ENCODE data around the gene NFKBIA. TPM values are rescaled to one million over a fixed set of nuclear protein-coding genes. Genes with fewer than 3 reads are reported as not detected.

Gene NFKBIA
- polyA plus RNA-seq, 1 experiment: 51.6 TPM

DNA sequence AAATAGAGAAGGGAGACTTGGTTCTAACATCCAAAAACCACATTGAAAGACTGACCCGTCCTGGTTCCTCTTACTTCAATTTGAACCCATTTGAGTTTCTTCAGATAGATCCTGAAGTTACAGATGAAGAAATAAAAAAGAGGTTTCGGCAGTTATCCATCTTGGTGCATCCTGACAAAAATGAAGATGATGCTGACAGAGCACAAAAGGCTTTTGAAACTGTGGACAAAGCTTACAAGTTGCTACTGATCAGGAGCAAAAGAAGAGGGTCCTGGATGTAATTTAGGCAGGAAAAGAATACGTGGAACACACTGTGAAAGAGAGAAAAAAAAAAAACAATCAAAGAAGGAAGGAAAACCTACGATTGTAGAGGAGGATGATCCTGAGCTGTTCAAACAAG lies 25.4 kb upstream of the NFKBIA start:
- H3K27me3 ChIP-seq (ENCODE audit: control insufficient read depth, insufficient read depth, low read length): no peaks in the 10 kb centered on the region
- no peak overlapping the region for H3K4me3 ChIP-seq (ENCODE audit: low read depth, low read length)
- no peak for DNase-seq (ENCODE audit: low read depth, low spot score)
- POLR2A ChIA-PET: interaction anchor here (0.6 kb wide), 1 partner anchor 230 kb away, joined by 4 read pairs; no protein-coding TSS in a partner anchor
- no peaks in the 10 kb centered on the region for H3K9me3 ChIP-seq (ENCODE audit: control insufficient read depth, insufficient read depth, low read length)
- TF ChIP-seq, protein P1, sequence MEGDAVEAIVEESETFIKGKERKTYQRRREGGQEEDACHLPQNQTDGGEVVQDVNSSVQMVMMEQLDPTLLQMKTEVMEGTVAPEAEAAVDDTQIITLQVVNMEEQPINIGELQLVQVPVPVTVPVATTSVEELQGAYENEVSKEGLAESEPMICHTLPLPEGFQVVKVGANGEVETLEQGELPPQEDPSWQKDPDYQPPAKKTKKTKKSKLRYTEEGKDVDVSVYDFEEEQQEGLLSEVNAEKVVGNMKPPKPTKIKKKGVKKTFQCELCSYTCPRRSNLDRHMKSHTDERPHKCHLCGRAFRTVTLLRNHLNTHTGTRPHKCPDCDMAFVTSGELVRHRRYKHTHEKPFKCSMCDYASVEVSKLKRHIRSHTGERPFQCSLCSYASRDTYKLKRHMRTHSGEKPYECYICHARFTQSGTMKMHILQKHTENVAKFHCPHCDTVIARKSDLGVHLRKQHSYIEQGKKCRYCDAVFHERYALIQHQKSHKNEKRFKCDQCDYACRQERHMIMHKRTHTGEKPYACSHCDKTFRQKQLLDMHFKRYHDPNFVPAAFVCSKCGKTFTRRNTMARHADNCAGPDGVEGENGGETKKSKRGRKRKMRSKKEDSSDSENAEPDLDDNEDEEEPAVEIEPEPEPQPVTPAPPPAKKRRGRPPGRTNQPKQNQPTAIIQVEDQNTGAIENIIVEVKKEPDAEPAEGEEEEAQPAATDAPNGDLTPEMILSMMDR (IDR thresholded peaks at IDR 0.05; ENCODE audit: low read depth, low read length): no peak
- H3K27ac ChIP-seq (ENCODE audit: low read depth, low read length): no peak overlapping the region
- CTCF ChIA-PET: no interaction called here

DNA sequence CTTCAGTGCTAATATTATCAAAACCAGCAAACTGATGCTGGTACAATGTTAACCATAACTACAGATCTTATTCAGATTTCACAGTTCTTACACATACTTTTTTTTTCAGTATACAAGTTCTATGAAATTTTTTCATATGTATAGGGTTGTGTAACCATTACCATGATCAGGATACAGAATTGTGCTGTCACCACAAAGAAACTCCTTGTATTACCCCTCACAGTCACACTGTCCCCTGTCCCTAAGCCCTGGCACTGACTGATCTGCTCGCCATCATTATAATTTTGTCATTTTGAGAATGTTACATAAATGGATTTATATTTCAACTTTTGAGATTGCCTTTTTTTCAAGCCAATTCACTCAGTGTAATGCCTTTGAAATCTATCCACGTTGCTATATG lies 21.3 kb upstream of the NFKBIA start:
- ChIA-PET POLR2A (interaction anchor here (0.6 kb wide), 2 partner anchors 156 to 177 kb away, joined by 3 to 4 read pairs; no protein-coding TSS in a partner anchor), CTCF (interaction anchor here (1.0 to 1.7 kb wide), 2 partner anchors 13 to 285 kb away, joined by 7 to 8 read pairs; no protein-coding TSS in a partner anchor)
- TF ChIP-seq, protein P1 (IDR thresholded peaks at IDR 0.05; ENCODE audit: low read depth, low read length): no peak
- Histone ChIP-seq H3K27ac (ENCODE audit: low read depth, low read length) (no peak overlapping the region), H3K27me3 (ENCODE audit: control insufficient read depth, insufficient read depth, low read length) (no peaks in the 10 kb centered on the region), H3K4me3 (ENCODE audit: low read depth, low read length) (no peak overlapping the region), H3K9me3 (ENCODE audit: control insufficient read depth, insufficient read depth, low read length) (peaks cover 5% of the 10 kb centered on the region; the same call in 1 of the 2 replicates)
- no peak for DNase-seq (ENCODE audit: low read depth, low spot score)

DNA sequence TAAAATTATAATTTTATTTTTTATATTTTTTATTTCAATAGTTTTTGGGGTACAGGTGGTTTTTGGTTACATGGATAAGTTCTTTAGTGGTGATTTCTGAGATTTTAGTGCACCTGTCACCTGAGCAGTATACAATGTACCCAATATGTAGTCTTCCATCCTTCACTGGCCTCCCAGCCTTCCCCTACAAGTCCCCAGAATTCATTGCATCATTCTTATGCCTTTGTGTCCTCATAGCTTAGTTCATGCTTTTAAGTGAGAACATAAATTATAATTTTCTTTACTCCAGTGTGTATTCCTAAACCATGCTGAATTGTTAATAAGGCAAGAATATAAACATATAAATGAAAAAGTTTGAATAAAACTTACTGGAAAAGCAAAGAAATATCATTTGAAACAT lies 19.1 kb upstream of the NFKBIA start:
- ChIA-PET POLR2A (no interaction called here), CTCF (interaction anchor here (1.2 to 1.3 kb wide), 2 partner anchors 16 to 264 kb away, joined by 3 to 5 read pairs; no protein-coding TSS in a partner anchor)
- Histone ChIP-seq H3K27ac (ENCODE audit: low read depth, low read length) (no peak overlapping the region), H3K4me3 (ENCODE audit: low read depth, low read length) (no peak overlapping the region), H3K9me3 (ENCODE audit: control insufficient read depth, insufficient read depth, low read length) (peaks cover 5% of the 10 kb centered on the region; the same call in 1 of the 2 replicates), H3K27me3 (ENCODE audit: control insufficient read depth, insufficient read depth, low read length) (no peaks in the 10 kb centered on the region)
- TF ChIP-seq, protein P1 (IDR thresholded peaks at IDR 0.05; ENCODE audit: low read depth, low read length): no peak
- no peak for DNase-seq (ENCODE audit: low read depth, low spot score)

DNA sequence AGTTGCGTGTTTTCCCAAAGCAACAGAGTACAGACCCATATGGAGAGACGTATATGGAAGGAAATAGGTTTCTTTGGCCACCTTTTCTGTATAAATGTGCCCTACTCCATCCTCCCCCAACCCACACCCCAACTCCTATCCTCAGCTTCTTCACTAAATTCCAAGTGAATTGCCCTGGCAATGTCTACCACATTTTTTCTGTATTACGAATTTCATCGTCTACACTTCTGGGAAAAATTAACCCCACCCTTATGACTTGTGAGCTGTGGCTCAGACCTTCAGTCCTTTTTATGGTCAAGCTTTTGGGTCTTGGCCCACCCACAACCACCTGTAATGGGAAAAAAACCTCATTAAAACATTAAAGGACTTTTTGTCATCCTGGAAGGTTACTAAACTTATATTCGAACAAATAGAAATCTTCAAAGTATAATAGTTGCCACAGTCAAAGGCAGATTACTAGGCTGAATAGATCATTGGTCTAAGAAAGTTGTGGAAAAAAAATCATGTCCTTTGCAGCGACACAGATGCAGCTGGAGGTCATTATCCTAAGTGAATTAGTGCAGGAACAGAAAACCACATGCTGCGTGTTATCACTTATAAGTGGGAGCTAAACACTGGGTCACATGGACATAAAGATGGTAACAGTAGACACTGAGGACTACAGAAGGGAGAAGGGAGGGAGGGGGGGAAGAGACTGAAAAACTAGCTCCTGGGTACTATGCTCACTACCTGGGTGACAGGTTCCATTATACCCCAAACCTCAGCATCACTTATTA lies 15.7 kb upstream of the NFKBIA start:
- Histone ChIP-seq H3K9me3 (ENCODE audit: control insufficient read depth, insufficient read depth, low read length) (peaks cover 5% of the 10 kb centered on the region; the same call in 1 of the 2 replicates), H3K27ac (ENCODE audit: low read depth, low read length) (no peak overlapping the region), H3K27me3 (ENCODE audit: control insufficient read depth, insufficient read depth, low read length) (no peaks in the 10 kb centered on the region), H3K4me3 (ENCODE audit: low read depth, low read length) (no peak overlapping the region)
- ChIA-PET POLR2A (no interaction called here), CTCF (interaction anchor here (1.0 to 16.5 kb wide), 5 partner anchors 12 to 277 kb away, joined by 3 to 418 read pairs (median 6); no protein-coding TSS in a partner anchor)
- TF ChIP-seq, protein P1 (IDR thresholded peaks at IDR 0.05; ENCODE audit: low read depth, low read length): no peak
- DNase-seq (ENCODE audit: low read depth, low spot score): no peak

DNA sequence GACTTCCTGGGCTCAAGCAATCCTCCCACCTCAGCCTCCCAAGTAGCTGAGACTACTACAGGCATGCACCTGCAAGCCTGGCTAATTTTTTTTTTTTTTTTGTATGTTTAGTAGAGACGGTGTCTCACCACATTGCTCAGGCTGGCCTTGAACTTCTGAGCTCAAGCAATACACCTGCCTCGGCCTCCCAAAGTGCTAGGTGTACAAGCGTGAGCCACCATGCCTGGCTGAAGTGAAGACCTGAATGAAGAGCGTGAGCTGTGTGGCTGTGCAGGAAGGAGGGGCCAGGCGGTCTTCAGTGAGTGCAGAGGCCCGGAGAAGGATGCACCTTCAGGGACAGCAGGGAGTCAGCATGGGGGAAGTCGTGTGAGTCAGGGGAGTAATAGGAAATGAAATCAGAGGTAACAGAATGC lies 14.9 kb upstream of the NFKBIA start:
- POLR2A ChIA-PET: no interaction called here
- no peak for DNase-seq (ENCODE audit: low read depth, low spot score)
- Histone ChIP-seq H3K4me3 (ENCODE audit: low read depth, low read length) (no peak overlapping the region), H3K9me3 (ENCODE audit: control insufficient read depth, insufficient read depth, low read length) (peaks cover 5% of the 10 kb centered on the region; the same call in 1 of the 2 replicates), H3K27me3 (ENCODE audit: control insufficient read depth, insufficient read depth, low read length) (no peaks in the 10 kb centered on the region), H3K27ac (ENCODE audit: low read depth, low read length) (no peak overlapping the region)
- TF ChIP-seq, protein P1 (IDR thresholded peaks at IDR 0.05; ENCODE audit: low read depth, low read length): no peak
- CTCF ChIA-PET: interaction anchor here (1.2 to 16.5 kb wide), 4 partner anchors 11 to 276 kb away, joined by 3 to 418 read pairs (median 10); no protein-coding TSS in a partner anchor

Data from AG04450 (cell line).